IPS-NIHi7 (cell line): ENCODE data around the gene AGTR2.
"Not testable (repeated sequence)": the region's sequence is repeated elsewhere in the genome, so short reads cannot be mapped to it uniquely, and the experiment has no call there.

Experiments used
- DNase-seq: peaks from one replicate; pipeline ENCODE4 v3.0.0; 2012; ENCODE audit warnings: mixed read lengths; ENCODE audit errors: extremely low spot score

Gene AGTR2

GRCh38 chrX:116170511-116170910, at the start of gene AGTR2:
Gene AGTR2 (plus strand): TSS chrX:116170744. CDS start chrX:116172281, 1,537 bp downstream.
- no peak for DNase-seq

GRCh38 chrX:116135277-116135676, 35.3 kb upstream of the AGTR2 start:
- no peak for DNase-seq

GRCh38 chrX:116141270-116141669, 29.3 kb upstream of the AGTR2 start:
- not testable (repeated sequence) for DNase-seq

- no peak for DNase-seq
Observed at GRCh38 chrX:116142976-116143375, 27.6 kb upstream of the AGTR2 start.

GRCh38 chrX:116172976-116173375, 2.4 kb downstream of the AGTR2 start:
- DNase-seq, result no peak

- no peak for DNase-seq
Observed at GRCh38 chrX:116181300-116181699, 10.8 kb downstream of the AGTR2 start.

GRCh38 chrX:116185163-116185562, 14.6 kb downstream of the AGTR2 start:
- no peak for DNase-seq

GRCh38 chrX:116194649-116195048, 24.1 kb downstream of the AGTR2 start:
- no peak for DNase-seq

- DNase-seq, result no peak
Observed at GRCh38 chrX:116198235-116198634, 27.7 kb downstream of the AGTR2 start.

- no peak for DNase-seq
Observed at GRCh38 chrX:116198810-116199209, 28.3 kb downstream of the AGTR2 start.

GRCh38 chrX:116204932-116205331, 34.4 kb downstream of the AGTR2 start:
- peak; percentile 47 for DNase-seq

GRCh38 chrX:116213262-116213661, 42.7 kb downstream of the AGTR2 start:
- no peak for DNase-seq

- not testable (repeated sequence) for DNase-seq
Observed at GRCh38 chrX:116217080-116217479, 46.5 kb downstream of the AGTR2 start.
